GM12875 (cell line): ENCODE data around the gene IGFBP7.

Experiments
- H3K4me3 ChIP-seq: one replicate; pipeline ENCODE4 v1.5.1; 2011; ENCODE audit warnings: low read depth, low read length, control low read depth
- TF ChIP-seq, protein P1 (sequence below): IDR thresholded peaks from 2 replicates; pipeline ENCODE4 v1.5.1; 2011; ENCODE audit warnings: low read depth, mild to moderate bottlenecking, control low read depth, inconsistent platforms, low read length, moderate library complexity, borderline replicate concordance; ENCODE audit not compliant: insufficient read depth

Gene IGFBP7

DNA sequence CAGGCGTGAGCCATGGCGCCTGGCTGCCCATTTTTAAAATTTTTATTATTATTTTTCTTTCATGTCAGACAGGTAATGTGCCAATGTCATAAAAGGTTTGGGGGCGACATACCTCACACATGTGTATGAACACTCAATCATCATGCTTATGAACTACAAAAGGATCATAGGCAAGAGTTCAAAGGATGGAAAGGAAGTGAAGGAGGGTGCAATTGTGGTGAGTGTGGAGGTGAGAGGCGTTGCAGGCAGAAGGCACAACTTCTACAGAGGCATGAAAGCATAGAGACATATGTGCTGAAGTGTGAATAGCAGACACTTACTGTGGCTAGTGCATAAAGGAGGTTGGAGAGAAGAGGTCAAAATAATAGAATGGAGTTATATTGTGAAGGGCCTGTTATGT lies 4.0 kb downstream of the IGFBP7 start:
- TF ChIP-seq, protein P1, sequence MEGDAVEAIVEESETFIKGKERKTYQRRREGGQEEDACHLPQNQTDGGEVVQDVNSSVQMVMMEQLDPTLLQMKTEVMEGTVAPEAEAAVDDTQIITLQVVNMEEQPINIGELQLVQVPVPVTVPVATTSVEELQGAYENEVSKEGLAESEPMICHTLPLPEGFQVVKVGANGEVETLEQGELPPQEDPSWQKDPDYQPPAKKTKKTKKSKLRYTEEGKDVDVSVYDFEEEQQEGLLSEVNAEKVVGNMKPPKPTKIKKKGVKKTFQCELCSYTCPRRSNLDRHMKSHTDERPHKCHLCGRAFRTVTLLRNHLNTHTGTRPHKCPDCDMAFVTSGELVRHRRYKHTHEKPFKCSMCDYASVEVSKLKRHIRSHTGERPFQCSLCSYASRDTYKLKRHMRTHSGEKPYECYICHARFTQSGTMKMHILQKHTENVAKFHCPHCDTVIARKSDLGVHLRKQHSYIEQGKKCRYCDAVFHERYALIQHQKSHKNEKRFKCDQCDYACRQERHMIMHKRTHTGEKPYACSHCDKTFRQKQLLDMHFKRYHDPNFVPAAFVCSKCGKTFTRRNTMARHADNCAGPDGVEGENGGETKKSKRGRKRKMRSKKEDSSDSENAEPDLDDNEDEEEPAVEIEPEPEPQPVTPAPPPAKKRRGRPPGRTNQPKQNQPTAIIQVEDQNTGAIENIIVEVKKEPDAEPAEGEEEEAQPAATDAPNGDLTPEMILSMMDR: no peak
- no peak overlapping the region for H3K4me3 ChIP-seq

DNA sequence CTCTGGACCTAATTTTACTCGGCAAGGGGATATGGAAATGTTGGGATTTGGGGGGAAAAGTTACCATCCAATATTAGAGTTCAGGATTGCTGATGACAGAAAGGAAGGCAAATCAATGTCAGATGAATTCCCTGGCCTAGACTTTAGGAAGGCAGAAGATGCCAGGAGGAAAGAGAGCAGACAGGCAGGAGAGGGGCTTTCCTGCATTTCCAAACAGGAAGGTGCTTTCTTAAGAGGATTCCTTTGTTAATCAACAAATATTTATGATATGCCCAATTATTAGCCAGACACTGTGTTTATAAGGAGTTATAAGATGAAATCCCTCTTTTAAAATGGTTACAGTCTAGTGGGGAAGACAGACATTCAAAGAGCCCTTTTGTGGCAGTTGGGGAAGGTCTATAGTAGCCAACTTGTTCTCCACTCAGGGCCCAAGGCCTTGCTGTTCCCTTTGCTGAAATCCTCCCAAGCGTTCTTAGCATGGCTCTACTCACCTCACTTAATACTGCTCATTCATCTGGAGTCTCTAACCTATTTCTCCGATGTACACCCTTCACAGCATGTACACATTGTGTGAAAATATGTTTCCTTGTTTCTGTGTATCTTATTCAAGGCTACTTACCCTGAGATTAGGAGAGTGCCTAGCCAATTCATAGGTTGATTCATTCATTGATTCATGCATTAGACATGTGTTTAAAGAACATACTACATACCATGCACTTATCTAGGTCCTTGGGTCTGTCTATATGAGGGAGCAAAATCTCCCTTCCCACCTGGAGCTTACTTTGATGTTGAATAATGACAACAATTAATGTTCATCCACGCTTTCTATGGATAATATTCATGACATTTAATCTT lies 5.3 kb downstream of the IGFBP7 start:
- TF ChIP-seq, protein P1: no peak
- no peak overlapping the region for H3K4me3 ChIP-seq

DNA sequence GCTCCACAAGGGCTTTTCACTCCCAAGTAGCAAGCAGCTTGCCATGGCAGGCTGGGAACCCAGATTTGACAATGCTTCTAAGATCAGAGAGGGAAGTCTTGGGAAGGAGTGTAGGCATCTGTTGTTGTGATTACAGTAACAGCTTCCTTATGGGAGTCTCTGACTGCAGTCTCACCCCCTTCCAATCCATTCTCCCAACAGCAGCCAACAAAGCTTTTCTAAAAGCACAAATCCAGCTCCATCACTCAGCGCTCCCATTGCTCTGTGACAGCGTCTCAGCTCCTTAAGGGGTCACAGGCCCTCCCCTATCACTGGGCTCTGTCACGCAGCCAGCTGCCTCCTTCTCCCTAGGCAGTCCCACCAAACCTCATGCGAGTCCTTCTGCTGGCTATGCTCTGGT lies 7.1 kb downstream of the IGFBP7 start:
- TF ChIP-seq, protein P1: no peak
- H3K4me3 ChIP-seq: no peak overlapping the region

DNA sequence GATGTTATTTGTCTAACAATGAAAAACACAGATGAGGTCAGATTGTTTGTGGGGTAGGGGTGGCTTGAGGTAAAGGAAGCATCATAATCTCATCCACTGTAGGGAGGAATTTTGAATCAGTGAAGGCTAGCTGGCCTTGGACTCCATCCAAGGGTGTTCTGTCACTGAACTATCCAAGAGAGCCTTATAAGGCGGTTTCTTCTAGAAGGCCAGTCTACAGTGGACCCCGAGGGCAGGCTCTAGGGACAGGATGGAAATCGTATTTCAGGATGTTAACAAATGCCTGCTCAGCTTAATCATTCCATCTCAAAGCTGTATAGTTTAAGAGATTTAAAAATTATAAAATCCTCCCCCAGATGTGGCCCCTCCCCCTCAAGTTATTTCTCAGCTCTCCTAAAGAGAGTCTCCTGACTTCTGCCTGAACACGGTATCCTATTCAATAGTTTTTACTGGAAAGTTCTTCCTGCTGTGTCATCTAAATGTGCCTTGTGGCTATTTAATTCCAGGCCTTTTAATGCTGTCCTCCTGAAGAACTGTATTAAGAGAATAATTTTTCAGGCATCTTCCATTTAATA lies 8.0 kb downstream of the IGFBP7 start:
- TF ChIP-seq, protein P1: no peak
- no peak overlapping the region for H3K4me3 ChIP-seq

DNA sequence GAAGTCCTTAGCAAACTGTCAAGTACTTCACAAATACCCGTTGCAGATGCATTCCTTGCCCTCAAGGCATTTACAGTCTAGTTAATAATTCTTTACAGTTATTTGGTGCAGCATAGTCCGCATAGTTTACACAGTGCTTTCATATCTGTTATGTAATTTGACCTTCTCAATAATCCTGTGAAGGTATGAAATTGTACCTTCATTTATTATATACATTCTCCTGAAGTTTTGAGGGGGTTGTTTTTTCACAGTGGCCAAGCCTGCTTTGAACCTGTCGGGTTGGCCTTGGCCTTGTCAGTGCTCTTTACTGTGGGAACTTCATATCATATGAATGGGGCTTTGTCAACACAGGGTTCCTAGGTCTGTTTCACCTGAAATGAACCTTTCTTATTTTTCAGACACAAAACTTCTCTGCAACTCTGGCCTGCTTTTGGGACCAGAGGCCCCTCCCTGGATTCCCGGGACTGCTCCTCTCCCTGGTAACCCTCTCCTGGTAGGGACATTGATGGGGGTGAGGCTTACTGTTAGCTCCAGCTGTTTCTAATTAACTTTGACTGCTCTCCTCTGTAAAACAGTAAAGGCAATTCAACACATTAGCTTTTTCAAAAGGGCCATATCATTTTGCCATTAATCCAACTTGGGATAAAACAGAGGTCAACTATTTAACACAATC lies 9.1 kb downstream of the IGFBP7 start:
- TF ChIP-seq, protein P1: no peak
- H3K4me3 ChIP-seq: no peak overlapping the region

DNA sequence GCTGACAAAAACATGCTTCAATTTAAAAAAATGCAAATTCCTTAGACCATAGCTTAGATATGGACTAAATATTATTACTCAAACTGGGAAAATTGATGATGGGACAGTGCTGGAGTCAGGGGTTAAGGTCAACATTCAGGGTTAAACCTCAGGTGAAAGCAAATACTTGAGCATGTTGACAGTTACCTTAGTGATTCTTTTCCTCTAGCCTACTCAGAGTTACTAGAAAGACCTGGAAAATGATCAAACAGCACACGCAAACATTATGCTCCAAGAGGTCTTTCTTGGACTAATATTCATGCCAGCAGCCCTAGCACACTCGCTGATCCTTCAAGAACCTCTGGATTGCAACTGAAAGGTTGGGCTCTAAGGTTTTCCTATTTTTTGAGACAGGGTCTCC lies 10.8 kb downstream of the IGFBP7 start:
- TF ChIP-seq, protein P1: no peak
- no peak overlapping the region for H3K4me3 ChIP-seq
